Measurements from ENCODE around the gene PITX1.
"Not testable (repeated sequence)": the region's sequence is repeated elsewhere in the genome, so short reads cannot be mapped to it uniquely, and the experiment has no call there.

Gene PITX1

DNA sequence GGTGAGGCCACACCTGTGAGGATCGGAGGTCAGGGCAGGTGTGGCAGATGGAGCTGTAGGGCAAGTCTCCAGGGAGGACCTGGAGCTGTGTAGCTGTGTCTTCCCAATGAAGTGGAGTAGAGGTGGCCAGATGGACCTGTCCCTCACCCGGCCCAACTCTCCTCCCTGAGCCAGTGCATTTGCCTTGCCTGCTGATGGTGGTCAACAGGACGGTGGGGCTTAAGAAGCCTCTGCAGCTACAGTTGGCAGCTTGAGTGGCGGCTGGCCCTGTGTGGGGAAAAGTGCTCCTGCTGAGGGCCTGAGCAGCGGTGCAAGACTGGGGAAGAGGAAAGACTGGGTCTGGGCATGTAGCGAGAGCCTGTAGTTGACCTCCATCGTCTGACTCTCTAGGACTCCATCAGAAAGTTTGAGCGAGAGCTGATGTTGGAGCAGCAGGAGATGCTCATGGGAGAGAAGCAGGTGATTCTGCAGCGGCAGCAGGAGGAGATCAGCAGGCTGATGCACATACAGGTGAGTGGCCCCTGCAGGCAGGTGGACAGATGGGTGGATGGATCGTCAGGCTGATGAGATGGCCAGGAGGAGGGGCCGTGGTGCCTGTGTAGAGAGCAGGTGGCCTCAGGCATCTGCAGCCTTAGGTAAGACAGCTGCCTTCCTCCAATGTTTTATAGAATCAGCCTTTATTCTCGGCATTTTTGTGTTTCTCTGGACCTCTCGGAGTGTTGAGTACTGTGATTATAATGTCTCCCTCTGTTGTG, 24.9 kb downstream of the PITX1 start:
- no peak for DNase-seq

DNA sequence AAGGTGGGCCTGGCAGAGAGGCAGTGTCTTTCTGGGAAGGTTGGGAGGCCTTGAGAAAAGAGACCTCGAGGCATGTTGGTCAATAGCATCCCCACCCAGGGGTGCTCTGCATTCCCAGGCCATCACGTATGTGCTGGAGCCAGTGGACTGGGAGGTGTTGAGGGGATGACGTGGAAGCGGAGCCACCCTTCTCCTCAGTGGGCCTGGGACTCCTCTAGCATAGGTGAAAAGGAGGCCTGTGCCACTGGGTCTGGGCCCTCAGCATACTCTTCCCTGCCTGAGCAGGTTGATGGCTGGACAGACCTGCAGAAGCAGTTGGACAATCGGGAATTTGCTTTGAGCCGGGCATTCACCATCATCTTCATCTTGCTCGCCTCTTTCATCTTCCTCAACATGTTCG, 25.5 kb downstream of the PITX1 start:
- no peak for DNase-seq

- no peak for DNase-seq
Observed at GRCh38 chr5:135007749-135008363, 26.2 kb downstream of the PITX1 start.

- no peak for DNase-seq
Observed at GRCh38 chr5:135007305-135007704, 26.7 kb downstream of the PITX1 start.

GRCh38 chr5:135005076-135005475, 29.0 kb downstream of the PITX1 start:
- no peak for DNase-seq

DNA sequence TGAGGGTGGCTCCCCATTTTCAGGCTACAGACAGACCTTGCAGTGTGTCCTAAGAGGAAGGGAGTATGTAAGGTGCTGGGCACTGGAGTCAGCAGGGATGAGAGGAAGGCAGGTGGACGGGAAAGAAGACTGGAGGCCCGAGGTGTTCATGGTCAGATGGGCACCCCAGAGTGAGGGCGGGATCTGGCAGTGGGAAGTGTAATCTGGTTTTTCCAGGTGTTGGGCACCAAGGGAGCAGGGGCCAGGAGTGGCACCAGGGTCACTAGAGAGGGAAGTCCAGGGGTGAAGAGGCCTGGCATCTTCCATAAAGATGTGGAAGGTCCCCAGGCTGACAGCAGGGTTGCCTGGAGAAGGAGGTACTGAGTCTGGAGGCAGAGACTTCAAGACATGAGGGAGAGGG, 29.7 kb downstream of the PITX1 start:
- DNase-seq: no peak

DNA sequence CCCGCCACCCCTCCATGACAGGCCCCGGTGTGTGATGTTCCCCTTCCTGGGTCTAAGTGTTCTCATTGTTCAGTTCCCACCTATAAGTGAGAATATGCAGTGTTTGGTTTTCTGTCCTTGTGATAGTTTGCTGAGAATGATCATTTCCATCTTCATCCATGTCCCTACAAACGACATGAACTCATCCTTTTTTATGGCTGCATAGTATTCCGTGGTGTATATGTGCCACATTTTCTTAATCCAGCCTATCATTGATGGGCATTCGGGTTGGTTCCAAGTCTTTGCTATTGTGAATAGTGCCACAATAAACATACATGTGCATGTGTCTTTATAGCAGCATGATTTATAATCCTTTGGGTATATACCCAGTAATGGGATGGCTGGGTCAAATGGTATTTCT, 36.0 kb downstream of the PITX1 start:
- DNase-seq: not testable (repeated sequence)

GRCh38 chr5:134997015-134997414, 37.0 kb downstream of the PITX1 start:
- DNase-seq: no peak

DNA sequence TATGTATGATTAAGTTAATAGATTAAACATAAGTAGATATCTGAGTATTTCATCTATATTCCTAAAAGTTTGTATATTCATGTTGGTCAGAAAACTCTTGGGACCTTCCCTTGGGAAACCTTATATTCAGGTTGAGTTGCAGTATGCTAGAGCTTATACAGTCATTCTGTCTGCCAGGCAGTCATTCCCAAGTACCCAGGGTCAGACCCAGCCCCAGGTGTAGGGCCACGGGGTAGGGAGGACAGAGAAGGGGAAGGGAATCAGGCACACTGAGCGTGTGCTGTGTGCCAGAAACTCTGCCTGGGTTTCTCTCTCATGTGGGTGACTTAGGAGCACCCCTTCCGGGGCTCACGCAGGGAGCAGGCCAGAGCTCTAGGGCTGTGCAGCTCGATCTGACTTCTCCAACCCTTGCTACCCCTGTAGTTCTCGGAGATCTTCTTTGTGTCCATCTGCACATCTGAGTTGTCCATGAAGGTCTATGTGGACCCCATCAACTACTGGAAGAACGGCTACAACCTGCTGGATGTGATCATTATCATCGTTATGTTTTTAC, 38.1 kb downstream of the PITX1 start:
- no peak for DNase-seq

GRCh38 chr5:134994560-134995156, 39.4 kb downstream of the PITX1 start:
- DNase-seq: no peak

DNA sequence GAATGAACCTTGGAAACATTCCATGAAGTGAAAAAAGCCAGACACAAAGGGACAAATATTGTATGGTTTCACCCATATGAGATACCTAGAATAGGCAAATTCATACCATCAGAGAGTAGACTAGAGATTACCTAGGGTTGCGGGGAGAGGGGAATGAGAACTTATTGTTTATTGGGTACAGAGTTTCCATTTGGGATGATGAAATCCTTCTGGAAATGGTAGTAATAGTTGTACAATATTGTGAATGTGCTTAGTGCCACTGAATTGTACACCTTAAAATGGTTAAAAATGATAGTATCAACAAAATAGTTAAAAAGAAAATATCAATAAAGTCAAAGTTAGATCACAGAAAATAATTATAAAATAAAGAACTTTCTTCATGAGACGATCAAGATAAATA, 40.9 kb downstream of the PITX1 start:
- DNase-seq: no peak

DNA sequence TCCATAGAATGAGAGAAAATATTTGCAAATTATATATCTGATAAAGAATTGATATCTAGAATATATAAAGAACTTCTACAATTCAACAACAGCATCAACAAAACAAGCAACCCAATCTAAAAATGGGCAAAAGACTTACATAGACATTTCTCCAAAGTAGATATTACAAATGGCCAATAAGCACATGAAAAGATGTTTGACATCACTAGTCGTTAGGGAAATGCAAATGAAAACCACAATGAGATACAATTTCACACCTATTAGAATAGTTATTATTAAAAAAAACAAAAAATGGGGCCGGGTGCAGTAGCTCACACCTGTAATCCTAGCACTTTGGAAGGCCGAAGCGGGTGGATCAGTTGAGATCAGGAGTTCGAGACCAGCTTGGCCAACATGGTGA, 41.9 kb downstream of the PITX1 start:
- DNase-seq: no peak

GRCh38 chr5:134990183-134990582, 43.8 kb downstream of the PITX1 start:
- not testable (repeated sequence) for DNase-seq

GRCh38 chr5:134989266-134989830, 44.7 kb downstream of the PITX1 start:
- no peak for DNase-seq

GRCh38 chr5:134982230-134982629, 51.8 kb downstream of the PITX1 start:
- DNase-seq: no peak

GRCh38 chr5:134979416-134979815, 54.6 kb downstream of the PITX1 start:
- DNase-seq: no peak
